Transverse colon (tissue), 4 donors: ENCODE measurements around the gene ZFHX2. TPM values are rescaled to one million over a fixed set of nuclear protein-coding genes. Genes with fewer than 3 reads are reported as not detected.

ENCODE experiments used
- DNase-seq: peaks from one replicate; pipeline ENCODE4 v3.0.0-alpha.2; 2019
- H3K27ac ChIP-seq, 4 donors: fragments of 200-600 bp; sonication (generic); 2 replicates each; pipeline ENCODE4 v1.5.1; 2016 to 2018; ENCODE audit warnings: inconsistent platforms in 4 of 4
- H3K27me3 ChIP-seq: fragments of 200-600 bp; sonication (generic); 2 replicates; pipeline ENCODE4 v1.5.1; 2017; ENCODE audit warnings: inconsistent platforms
- H3K36me3 ChIP-seq, 4 donors: fragments of 200-600 bp; sonication (generic); 2 replicates each; pipeline ENCODE4 v1.5.1; 2017 to 2019; ENCODE audit warnings: inconsistent platforms in 4 of 4
- H3K4me1 ChIP-seq, 4 donors: fragments of 200-600 bp; sonication (generic); 2 replicates each; pipeline ENCODE4 v1.5.1; 2017 to 2020; ENCODE audit warnings: inconsistent platforms in 4 of 4
- H3K4me3 ChIP-seq, 4 donors: fragments of 200-600 bp; sonication (generic); 1 replicate in 1 of 4; 2 replicates in 3 of 4; pipeline versions ENCODE4 v1.5.1 to v1.6.1; 2017 to 2019; ENCODE audit warnings: inconsistent platforms in 4 of 4
- H3K9me3 ChIP-seq, 2 donors: fragments of 200-600 bp; sonication (generic); 2 replicates each; pipeline ENCODE4 v1.5.1; 2017 to 2019; ENCODE audit warnings: inconsistent platforms in 2 of 2
- EP300 ChIP-seq: sonication (generic); formaldehyde crosslinking; IDR thresholded peaks from one replicate; pipeline ENCODE4 v1.6.1; 2017; ENCODE audit warnings: antibody characterized with exemption, low read depth
- POLR2A ChIP-seq: fragments of 450-650 bp; IDR thresholded peaks from one replicate; pipeline ENCODE4 v1.6.1; 2016; ENCODE audit warnings: antibody characterized with exemption, mild to moderate bottlenecking, moderate library complexity
- POLR2AphosphoS5 ChIP-seq, 3 donors: sonication (generic); formaldehyde crosslinking; IDR thresholded peaks; one replicate each; pipeline ENCODE4 v1.6.1; 2016; ENCODE audit warnings: antibody characterized with exemption in 3 of 3
- WGBS, 2 donors: methylation state at CpG; one replicate each; pipeline ENCODE4 v1.1.5; 2018; ENCODE audit warnings: low coverage in 1 of 2; 5-methylcytosine and 5-hydroxymethylcytosine counted together
- in situ Hi-C, 4 donors: fragments of 200-750 bp; cut with MboI; loops; one replicate each; pipeline versions ENCODE4 v1.15.0 to v1.15.1; 2017; ENCODE audit warnings: low sequenced_read_pairs in 3 of 4, low pct_ligation_motif_present in 1 of 4, low pct_unique_long_range_greater_than_20kb in 1 of 4
- intact Hi-C: fragments of 100-400 bp; cut with DNase I; formaldehyde crosslinking; loops from one replicate; pipeline ENCODE4 v1.15.1; 2023; ENCODE audit warnings: low total_unique reads
- total RNA-seq, 4 donors: library from RNA; depleted of rRNA; stranded (reverse); fragments of >200 nt; gene quantifications; one replicate each; pipeline ENCODE4 v1.1.0, GENCODE V29; 2016
- TF ChIP-seq, protein P1 (sequence below), 5 experiments: fragments of 200-600 bp in 3 of 5; fragments of 450-650 bp in 2 of 5; sonication (generic) in 3 of 5; IDR thresholded peaks; 1 replicate in 2 of 5; 2 replicates in 3 of 5; pipeline ENCODE4 v1.5.1; 2016 to 2017; ENCODE audit warnings: antibody characterized with exemption in 5 of 5, inconsistent platforms in 3 of 5, mild to moderate bottlenecking in 2 of 5, moderate library complexity in 1 of 5

ZFHX2 gene
- total RNA-seq, 4 donors from 2014 or later, result 0.20 to 1.1 (median 0.68) TPM

GRCh38 chr14:23485326-23485725 is 66.2 kb downstream of the ZFHX2 start:
- Histone ChIP-seq H3K36me3 (peaks cover 0 to 13% (median 0%) of the 10 kb centered on the region in 4 donors), H3K9me3 (no peaks in the 10 kb centered on the region), H3K4me3 (no peak overlapping the region), H3K27me3 (no peaks in the 10 kb centered on the region), H3K27ac (no peak overlapping the region), H3K4me1 (no peaks in the 10 kb centered on the region)
- 86% methylated on average over 4 of the region's 4 CpGs; no CpG with 5 or more reads in 1 of the 2 donors for WGBS, 2 donors
- intact Hi-C loops (no loop called here), in situ Hi-C loops (loop anchor here in 1 of 4 donors (10.0 kb wide), 1 partner anchor 79 kb away; the partner anchor contains the start of gene AP1G2)
- TF ChIP-seq, protein P1, sequence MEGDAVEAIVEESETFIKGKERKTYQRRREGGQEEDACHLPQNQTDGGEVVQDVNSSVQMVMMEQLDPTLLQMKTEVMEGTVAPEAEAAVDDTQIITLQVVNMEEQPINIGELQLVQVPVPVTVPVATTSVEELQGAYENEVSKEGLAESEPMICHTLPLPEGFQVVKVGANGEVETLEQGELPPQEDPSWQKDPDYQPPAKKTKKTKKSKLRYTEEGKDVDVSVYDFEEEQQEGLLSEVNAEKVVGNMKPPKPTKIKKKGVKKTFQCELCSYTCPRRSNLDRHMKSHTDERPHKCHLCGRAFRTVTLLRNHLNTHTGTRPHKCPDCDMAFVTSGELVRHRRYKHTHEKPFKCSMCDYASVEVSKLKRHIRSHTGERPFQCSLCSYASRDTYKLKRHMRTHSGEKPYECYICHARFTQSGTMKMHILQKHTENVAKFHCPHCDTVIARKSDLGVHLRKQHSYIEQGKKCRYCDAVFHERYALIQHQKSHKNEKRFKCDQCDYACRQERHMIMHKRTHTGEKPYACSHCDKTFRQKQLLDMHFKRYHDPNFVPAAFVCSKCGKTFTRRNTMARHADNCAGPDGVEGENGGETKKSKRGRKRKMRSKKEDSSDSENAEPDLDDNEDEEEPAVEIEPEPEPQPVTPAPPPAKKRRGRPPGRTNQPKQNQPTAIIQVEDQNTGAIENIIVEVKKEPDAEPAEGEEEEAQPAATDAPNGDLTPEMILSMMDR (IDR thresholded peaks at IDR 0.05), result no peak
- no peak for TF ChIP-seq POLR2AphosphoS5 (IDR thresholded peaks at IDR 0.05)
- TF ChIP-seq EP300, result no peak
- no peak for TF ChIP-seq POLR2A
- DNase-seq, result no peak

- Histone ChIP-seq H3K27me3 (no peaks in the 10 kb centered on the region), H3K9me3 (no peaks in the 10 kb centered on the region), H3K4me1 (no peaks in the 10 kb centered on the region), H3K4me3 (no peak overlapping the region), H3K36me3 (peaks cover 0 to 13% (median 0%) of the 10 kb centered on the region in 4 donors), H3K27ac (no peak overlapping the region)
- in situ Hi-C loops, result loop anchor here in 1 of 4 donors (10.0 kb wide), 1 partner anchor 81 kb away; the partner anchor contains the start of gene AP1G2
- 54 to 58% methylated on average over 8 to 9 of the region's 9 CpGs for WGBS, 2 donors
- TF ChIP-seq, protein P1 (IDR thresholded peaks at IDR 0.05), result peak in 2 of 5 experiments; percentile 8 to 9
- TF ChIP-seq POLR2AphosphoS5 (IDR thresholded peaks at IDR 0.05) (no peak), POLR2A (no peak), EP300 (no peak)
- intact Hi-C loops, result no loop called here
- no peak for DNase-seq
These were observed 68.2 kb downstream of the ZFHX2 start for GRCh38 chr14:23483236-23483854.

- intact Hi-C loops, result no loop called here
- H3K36me3 ChIP-seq, result peaks cover 0 to 15% (median 2%) of the 10 kb centered on the region in 4 donors
- TF ChIP-seq POLR2AphosphoS5 (IDR thresholded peaks at IDR 0.05), result no peak
- TF ChIP-seq POLR2A, result no peak
- TF ChIP-seq, protein P1 (IDR thresholded peaks at IDR 0.05), result no peak
- TF ChIP-seq EP300, result no peak
These were observed 68.8 kb downstream of the ZFHX2 start for GRCh38 chr14:23482823-23483148.

GRCh38 chr14:23481979-23482822 is 69.4 kb downstream of the ZFHX2 start:
- no peaks in the 10 kb centered on the region for H3K4me1 ChIP-seq
- no peak for TF ChIP-seq POLR2AphosphoS5 (IDR thresholded peaks at IDR 0.05)
- no peak for TF ChIP-seq EP300
- TF ChIP-seq, protein P1 (IDR thresholded peaks at IDR 0.05), result no peak
- TF ChIP-seq POLR2A, result no peak
- peaks cover 0 to 20% (median 5%) of the 10 kb centered on the region in 4 donors for H3K36me3 ChIP-seq
- WGBS, 2 donors, result 48 to 74% methylated on average over 4 to 7 of the region's 7 CpGs
- DNase-seq, result no peak
- intact Hi-C loops (no loop called here), in situ Hi-C loops (loop anchor here in 1 of 4 donors (10.0 kb wide), 1 partner anchor 83 kb away; the partner anchor contains the start of gene AP1G2)
- H3K4me3 ChIP-seq, result no peak overlapping the region
- no peaks in the 10 kb centered on the region for H3K9me3 ChIP-seq
- H3K27me3 ChIP-seq, result no peaks in the 10 kb centered on the region
- H3K27ac ChIP-seq, result no peak overlapping the region

More at GRCh38 chr14:23482823-23483148, 68.8 kb downstream of the ZFHX2 start:
- Histone ChIP-seq H3K9me3 (no peaks in the 10 kb centered on the region), H3K4me3 (no peak overlapping the region), H3K27me3 (no peaks in the 10 kb centered on the region), H3K27ac (no peak overlapping the region), H3K4me1 (no peaks in the 10 kb centered on the region)
- DNase-seq, result no peak
- in situ Hi-C loops, result loop anchor here in 1 of 4 donors (10.0 kb wide), 1 partner anchor 82 kb away; the partner anchor contains the start of gene AP1G2
